GM12801 (cell line): ENCODE data around the gene NHS.

Experiments used
- CTCF ChIP-seq: IDR thresholded peaks from one replicate; pipeline ENCODE4 v1.5.1; 2011; ENCODE audit warnings: control low read depth; ENCODE audit not compliant: insufficient read length; ENCODE audit errors: extremely low read depth

The NHS gene

DNA sequence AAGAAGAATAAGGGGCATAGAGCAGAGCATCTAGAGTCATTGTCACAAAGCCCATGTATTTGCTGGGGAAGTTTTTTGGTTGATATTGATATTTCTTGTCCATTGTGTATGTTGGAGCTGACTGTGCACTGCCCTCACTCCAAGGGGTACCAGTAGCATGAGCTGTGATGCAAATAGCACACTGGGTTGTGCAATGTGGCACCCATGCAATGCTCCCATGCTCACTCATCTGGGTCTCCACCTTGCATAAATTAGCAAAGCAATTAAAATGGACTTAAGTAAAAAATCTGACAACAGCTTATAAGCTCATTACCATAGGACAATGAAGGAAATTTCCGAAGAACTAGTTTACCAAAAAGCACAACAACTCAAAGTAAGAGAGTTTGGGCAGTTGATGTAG is 87.9 kb downstream of the NHS start:
- TF ChIP-seq CTCF = no peak

GRCh38 chrX:17464194-17464593 is 89.2 kb downstream of the NHS start:
- no peak for TF ChIP-seq CTCF

DNA sequence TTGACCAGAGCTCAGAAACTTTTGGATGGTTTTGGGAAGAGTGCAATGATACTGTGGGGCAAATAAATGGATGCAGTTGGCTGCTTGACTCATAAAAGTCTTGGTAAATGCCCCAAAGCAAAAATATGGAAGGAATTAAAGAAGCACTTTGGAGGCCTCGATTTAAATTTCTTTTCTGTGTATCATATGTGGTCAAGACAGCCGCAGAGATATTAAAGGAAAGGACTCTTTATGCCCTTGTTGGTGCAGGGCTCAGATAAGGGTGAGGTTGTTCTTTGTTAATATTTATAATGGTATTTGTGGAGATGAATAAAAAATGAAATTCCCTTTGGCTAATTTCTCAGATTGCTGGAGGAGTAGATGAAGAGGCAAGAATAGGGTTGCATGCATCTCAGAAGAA is 90.2 kb downstream of the NHS start:
- no peak for TF ChIP-seq CTCF

DNA sequence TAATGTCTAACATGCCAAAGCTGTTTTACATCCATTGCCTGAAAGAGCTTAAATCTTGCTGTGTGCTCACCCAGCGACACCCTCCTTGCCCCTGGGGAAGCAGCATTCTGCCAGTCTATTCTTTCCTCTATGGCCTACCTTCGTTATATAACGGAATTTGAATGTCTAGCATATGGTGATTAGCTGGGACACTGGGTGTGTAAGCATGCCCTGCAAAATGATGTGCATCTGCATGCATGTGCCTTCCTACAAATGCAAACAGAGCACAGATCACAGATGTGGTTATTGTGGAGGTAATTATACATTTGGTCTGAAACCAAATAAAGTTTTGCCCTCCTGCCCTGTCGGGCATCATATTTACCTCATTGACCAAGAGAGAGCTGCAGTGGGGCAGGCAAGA is 90.8 kb downstream of the NHS start:
- TF ChIP-seq CTCF = no peak

- no peak for TF ChIP-seq CTCF
Observed at GRCh38 chrX:17470136-17470535, 95.1 kb downstream of the NHS start.

GRCh38 chrX:17471121-17471520 is 96.1 kb downstream of the NHS start:
- TF ChIP-seq CTCF = no peak

DNA sequence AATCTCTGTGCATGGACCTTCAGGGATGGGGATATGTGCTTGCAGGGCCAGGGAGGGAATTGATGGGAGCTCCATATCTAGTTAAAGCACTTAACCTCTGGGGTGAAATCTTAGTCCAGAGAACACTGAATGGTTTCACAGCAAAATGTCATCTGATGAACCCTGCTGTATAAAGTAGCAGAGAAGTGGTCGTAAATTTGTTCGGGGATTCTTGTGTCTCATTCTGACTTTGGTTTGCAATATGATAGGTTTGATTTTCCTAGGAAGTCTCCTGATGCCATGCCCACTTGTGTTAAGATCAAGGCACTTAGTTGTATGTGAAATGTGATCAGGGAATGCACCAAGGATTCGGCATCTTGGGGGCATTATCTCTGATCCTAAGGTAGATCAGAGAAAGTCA is 96.9 kb downstream of the NHS start:
- TF ChIP-seq CTCF = no peak

GRCh38 chrX:17472424-17472823 is 97.4 kb downstream of the NHS start:
- TF ChIP-seq CTCF = no peak
